ENCODE measurements around the gene ECI1. TPM values are rescaled to one million over a fixed set of nuclear protein-coding genes. Genes with fewer than 3 reads are reported as not detected.

Gene ECI1
- total RNA-seq, 2 donors from 2014 or later = 71.8 to 108 TPM

GRCh38 chr16:2287916-2288547, 36.6 kb upstream of the ECI1 start:
- Histone ChIP-seq H3K9me3 (no peaks in the 10 kb centered on the region), H3K27me3 (no peaks in the 10 kb centered on the region), H3K27ac (no peak overlapping the region), H3K4me3 (no peak overlapping the region), H3K36me3 (peaks cover 64% of the 10 kb centered on the region), H3K4me1 (no peaks in the 10 kb centered on the region)
- no peak for TF ChIP-seq CTCF (IDR thresholded peaks at IDR 0.05)
- DNase-seq (ENCODE audit: low spot score) = no peak

- Histone ChIP-seq H3K27ac (no peak overlapping the region), H3K36me3 (peaks cover 57% of the 10 kb centered on the region), H3K27me3 (no peaks in the 10 kb centered on the region), H3K9me3 (no peaks in the 10 kb centered on the region), H3K4me1 (no peaks in the 10 kb centered on the region), H3K4me3 (no peak overlapping the region)
- no peak for TF ChIP-seq CTCF (IDR thresholded peaks at IDR 0.05)
- no peak for DNase-seq (ENCODE audit: low spot score)
Observed at GRCh38 chr16:2286550-2286949, 35.2 kb upstream of the ECI1 start.

GRCh38 chr16:2285731-2286191, 34.4 kb upstream of the ECI1 start:
- Histone ChIP-seq H3K4me3 (no peak overlapping the region), H3K27ac (no peak overlapping the region), H3K4me1 (no peaks in the 10 kb centered on the region), H3K36me3 (peaks cover 49% of the 10 kb centered on the region), H3K9me3 (no peaks in the 10 kb centered on the region), H3K27me3 (no peaks in the 10 kb centered on the region)
- no peak for DNase-seq (ENCODE audit: low spot score)
- TF ChIP-seq CTCF (IDR thresholded peaks at IDR 0.05) = no peak

GRCh38 chr16:2284797-2285576, 33.6 kb upstream of the ECI1 start:
- H3K4me1 ChIP-seq = no peaks in the 10 kb centered on the region
- no peak for DNase-seq (ENCODE audit: low spot score)
- H3K27me3 ChIP-seq = no peaks in the 10 kb centered on the region
- H3K4me3 ChIP-seq = no peak overlapping the region
- TF ChIP-seq CTCF (IDR thresholded peaks at IDR 0.05) = no peak
- peaks cover 41% of the 10 kb centered on the region for H3K36me3 ChIP-seq
- no peaks in the 10 kb centered on the region for H3K9me3 ChIP-seq
- H3K27ac ChIP-seq = no peak overlapping the region

- Histone ChIP-seq H3K4me3 (no peak overlapping the region), H3K27ac (no peak overlapping the region), H3K27me3 (no peaks in the 10 kb centered on the region), H3K9me3 (no peaks in the 10 kb centered on the region), H3K4me1 (no peaks in the 10 kb centered on the region), H3K36me3 (peaks cover 40% of the 10 kb centered on the region)
- DNase-seq (ENCODE audit: low spot score) = no peak
- TF ChIP-seq CTCF (IDR thresholded peaks at IDR 0.05) = no peak
Observed at GRCh38 chr16:2284001-2284770, 32.8 kb upstream of the ECI1 start.

Measured in right atrium auricular region (tissue), 2 donors.